NCI-H187 (cell line): ENCODE measurements around the gene SERINC5.
"Not testable (repeated sequence)": the region's sequence is repeated elsewhere in the genome, so short reads cannot be mapped to it uniquely, and the experiment has no call there.

Experiments
- DNase-seq, 2 experiments: peaks; one replicate each; lab custom pipeline; 2025; lab: John Stamatoyannopoulos, UW

Gene SERINC5

DNA sequence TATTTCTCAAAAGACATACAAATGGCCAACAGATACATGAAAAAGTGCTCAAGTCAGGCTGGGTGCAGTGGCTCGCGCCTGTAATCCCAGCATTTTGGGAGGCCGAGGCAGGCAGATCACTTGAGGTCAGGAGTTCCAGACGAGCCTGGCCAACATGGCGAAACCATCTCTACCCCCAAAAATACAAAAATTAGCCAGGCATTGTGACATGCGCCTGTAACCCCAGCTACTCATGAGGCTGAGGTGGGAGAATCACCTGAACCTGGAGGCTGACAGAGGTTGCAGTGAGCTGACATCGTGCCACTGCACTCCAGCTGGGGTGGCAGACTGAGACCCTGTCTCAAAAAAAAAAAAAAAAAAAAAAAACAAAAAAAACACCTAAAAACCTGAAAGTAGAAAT, 119.0 kb downstream of the SERINC5 start:
- DNase-seq, result not testable (repeated sequence)

DNA sequence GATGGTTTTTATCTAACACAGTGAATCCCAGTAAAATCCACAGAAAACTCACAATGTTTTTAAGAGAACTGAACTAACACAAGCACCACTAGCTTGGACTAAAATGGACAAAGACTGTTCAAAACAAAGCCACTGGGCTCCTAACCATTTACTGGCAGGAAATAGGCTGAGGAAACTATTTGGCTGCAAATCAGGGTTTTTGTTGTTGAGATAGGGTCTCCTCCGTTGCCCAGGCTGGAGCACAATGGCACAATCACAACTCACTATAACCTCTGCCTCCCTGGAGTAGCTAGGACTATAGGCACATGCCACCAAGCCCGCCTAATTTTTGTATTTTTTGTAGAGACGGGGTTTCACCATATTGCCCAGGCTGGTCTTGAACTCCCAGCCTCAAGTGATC, 121.0 kb downstream of the SERINC5 start:
- no peak for DNase-seq

DNA sequence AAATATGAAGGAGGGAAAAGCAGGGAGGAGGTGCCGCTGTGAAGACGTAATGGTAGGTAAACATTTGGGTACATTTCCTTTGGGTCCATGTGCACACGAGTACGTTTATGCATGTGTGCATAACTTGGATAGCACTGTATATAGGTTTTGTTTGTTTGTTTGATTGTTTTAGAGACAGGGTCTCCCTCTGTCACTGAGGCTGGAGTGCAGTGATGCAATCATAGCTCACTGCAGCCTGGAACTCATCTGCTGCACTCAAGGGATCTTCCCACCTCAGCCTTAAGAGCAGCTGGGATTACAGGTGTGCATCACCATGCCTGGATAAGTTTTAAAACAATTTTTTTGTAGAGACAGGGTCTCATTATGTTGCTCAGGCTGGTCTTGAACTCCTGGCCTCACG, 126.7 kb downstream of the SERINC5 start:
- DNase-seq, result no peak

DNA sequence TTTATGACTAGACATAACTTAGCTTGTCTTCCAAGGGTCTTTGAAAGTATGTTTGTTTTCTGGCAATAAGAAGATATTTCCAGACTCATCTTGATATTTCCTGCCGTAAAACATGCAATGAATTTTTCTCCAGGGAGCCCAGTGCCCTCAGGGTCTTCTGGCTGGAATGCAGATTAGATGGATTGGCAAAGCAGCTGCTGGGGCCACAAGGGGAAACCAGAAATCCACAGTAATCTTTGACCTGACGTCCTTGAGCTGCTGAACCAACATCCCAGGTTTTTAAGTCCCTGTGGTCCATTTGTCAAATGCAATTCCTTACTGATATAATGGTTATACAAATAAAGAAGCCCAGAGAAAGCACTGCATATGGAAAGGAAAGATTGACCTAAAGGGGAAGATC, 127.7 kb downstream of the SERINC5 start:
- DNase-seq, result no peak

DNA sequence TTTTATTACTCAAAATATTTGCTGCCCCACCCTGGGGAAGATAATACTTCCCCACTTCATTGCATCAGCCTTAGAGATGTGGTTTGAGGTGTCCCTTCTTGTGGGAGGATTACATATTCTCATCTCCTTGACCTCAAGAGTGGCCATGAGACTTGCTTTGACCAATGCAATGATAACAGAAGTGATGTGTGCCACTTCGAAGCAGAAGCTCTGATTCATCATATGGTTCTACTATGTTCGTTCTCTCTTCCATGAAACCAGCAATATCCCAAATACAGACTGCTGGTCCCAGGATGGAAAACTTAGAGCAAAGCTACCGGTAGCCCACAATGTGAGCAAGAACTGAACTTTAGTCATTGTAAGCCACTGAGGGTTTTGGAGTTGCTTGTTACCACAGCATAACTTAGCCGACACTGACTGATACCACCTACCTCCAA, 128.7 kb downstream of the SERINC5 start:
- no peak for DNase-seq

DNA sequence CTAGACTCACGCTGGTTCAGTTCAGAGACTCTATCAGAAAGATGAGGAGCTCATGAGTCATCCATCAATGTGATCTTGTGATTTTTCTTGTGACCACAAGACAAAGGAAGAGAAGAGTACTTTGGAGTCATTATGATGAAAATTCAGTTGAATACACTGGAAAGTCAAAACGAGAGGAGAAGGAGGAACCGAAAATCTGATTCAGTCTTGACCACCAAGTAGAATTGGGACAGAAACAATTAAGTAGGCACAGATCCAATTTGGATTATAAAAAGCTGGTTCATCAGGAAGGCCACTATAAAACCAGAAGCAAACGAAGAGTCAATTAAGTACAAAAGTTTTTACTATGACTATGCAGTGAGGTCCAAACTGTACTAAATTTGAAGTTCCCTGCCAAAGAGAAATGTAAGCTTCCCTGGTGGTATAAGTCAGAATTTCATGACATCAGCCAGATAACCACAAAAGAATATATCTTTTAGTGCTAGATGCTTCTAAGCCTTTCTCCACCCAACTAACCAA, 129.8 kb downstream of the SERINC5 start:
- no peak for DNase-seq

DNA sequence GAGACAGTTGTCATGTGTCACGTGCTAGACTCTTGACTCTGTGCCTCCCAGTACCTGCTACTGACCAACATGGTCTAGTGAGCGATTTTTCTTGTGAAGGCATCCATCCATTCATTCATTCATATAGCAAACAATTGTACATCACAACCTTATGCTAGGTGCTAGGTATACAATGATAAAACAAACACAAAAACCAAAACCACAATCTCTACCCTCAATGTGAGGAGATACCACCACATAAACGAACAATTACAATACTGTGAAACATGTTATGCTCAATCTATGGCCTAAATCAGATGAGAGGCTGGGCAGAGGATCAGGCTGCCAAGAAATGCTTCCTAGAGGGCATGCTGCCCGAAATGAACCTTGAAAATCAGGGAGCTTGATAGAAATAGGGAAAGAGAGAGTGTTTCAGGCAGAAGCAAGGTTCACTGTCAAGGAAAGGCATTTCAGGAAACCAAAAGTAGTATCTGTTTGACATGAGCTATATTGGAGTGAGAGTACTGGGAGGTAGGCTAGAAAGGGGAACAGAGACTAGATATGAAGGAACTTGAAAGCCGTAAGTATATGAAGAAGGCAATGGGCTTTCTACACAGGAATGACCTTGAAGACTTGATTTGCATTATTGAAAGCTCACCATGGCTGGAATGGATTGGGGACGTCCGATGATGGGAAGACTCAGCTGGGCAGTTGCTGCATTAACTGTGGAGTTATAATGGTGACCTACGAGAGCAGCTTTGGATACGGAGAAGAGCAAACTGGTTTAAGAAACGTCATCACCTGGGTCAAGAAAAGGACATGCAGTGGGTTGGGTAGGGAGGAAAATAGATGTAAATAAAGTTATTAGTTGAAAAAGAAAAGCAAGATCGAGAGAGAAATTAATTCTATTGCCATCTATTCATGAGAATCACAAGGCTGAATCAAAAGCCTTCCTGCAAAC, 130.6 kb downstream of the SERINC5 start:
- DNase-seq, result no peak

DNA sequence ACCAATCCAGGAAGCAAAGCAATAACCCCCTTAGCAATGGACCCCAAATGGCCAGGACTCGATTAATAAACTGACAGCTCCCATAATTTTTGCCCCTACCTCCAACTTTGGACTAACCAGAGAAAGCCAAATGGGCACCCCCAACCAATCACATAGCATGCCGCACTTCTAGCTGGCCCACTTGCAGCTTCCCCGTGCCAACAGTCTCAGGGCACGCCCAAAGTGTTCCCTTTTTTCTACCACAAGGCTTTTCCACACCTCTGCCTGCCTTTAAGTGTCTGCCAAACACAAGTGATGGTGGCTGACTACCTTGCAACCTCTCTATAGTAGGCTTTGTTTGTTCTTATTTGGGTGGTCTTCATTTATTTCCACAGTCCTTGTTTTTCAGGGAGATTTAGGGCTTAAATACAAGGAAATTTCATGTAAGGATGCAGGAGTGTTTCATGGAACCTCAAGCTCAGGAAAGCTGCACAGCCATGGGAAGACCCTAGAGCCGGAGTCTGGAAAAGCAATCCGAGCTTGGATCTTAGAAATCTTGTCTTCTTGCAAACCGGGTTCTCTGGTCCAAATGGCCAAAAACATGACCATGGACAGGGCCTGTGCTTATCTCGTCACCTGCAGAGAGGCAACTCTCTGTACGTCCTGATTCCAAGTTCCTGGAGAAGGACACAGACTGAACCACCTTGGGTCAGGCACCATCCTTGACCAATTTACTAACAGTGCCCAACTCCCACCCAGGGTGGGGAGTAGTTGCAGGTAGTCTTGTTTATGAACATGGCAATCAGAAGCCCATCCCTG, 131.5 kb downstream of the SERINC5 start:
- DNase-seq, result no peak

DNA sequence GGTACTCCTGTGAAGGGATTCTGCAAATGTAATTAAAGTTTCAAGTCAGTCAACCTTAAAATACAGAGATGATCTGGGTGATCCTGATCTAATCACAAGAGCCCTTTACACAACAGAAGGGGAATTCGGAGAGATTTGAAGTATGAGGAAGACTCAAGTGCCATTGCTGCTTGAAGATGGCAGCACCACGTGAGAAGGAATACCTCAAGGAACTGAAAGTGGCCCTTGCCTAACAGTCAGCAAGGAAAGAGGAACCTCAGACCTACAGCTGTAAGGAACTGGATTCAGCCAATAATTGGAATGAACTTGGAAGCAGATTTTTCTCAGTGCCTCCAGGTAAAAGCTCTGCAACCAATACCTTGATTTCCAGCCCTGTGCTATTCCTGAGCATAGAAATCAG, 133.3 kb downstream of the SERINC5 start:
- no peak for DNase-seq

DNA sequence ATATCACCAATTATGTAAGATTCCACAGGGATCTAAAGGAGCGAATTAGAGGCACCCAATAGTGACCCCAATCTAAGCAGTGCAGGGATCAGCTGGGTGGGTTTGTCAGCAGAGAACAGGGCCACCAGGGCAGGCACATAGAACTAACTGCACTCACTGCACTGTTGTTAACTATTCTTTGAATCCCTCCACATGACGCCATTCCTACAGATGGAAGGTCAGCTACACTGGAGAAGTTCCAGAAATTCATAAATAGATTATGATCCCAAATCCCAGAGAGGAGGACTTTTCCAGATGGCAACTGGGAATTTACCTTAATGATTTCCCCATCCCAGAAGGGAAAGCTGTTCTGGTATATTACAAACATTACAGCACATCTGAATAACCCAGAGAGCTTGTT, 136.5 kb downstream of the SERINC5 start:
- DNase-seq, result no peak

DNA sequence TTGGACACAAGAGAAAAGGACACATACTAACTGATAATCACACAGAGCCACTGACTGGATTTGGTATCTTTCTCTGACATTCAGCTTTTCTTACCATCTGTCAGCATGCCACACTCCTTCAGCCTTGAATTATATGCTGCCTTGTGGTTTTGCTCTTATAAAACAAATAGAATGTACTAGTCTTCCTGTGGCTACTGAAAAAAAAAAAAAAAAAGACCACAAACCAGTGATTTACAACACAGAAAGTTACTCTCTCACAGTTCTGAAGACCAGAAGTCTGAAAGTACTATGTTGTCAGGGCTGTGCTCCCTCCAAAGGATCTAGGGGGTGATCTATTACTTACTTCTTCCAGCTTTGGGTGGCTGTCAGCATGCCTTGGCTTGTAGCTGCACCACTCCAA, 138.4 kb downstream of the SERINC5 start:
- DNase-seq, result no peak

DNA sequence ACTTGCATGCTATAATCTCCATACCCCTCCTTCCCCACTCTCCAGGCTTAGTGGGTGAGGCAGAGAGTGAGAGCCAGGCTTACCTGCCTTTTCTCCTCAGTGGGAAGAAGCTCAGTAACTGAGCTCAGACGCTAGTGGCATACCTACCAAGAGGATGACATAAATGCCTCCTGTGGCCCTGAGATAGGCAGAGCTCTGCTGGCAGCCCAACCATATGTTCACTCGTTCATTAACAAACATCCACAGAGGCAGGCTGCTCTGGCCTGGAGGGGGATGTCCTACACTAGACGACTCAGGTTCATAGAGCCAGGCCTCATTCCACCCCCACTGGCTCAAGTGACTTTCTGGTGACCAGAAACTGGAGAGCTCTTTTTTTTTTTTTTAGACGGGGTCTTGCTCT, 139.4 kb downstream of the SERINC5 start:
- no peak for DNase-seq

DNA sequence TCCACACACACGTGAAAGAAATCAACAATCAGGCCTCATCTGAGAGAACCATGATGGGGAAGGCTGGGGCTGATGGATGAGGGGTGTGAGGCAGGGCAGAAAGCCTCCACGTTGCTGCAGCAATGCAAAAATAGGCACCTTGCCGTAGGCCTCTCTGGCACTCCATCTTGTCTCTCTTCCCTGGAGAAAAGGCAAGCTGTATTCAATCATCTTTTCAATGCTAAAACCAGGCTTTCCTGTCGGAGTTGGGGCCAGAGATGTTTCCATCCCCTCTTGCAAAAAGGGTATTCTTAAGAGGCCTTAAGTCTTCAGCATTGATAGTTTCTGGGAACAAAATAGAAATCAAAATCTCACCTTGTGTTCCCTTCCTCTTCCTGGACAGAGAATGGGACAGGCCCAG, 139.8 kb downstream of the SERINC5 start:
- no peak for DNase-seq

DNA sequence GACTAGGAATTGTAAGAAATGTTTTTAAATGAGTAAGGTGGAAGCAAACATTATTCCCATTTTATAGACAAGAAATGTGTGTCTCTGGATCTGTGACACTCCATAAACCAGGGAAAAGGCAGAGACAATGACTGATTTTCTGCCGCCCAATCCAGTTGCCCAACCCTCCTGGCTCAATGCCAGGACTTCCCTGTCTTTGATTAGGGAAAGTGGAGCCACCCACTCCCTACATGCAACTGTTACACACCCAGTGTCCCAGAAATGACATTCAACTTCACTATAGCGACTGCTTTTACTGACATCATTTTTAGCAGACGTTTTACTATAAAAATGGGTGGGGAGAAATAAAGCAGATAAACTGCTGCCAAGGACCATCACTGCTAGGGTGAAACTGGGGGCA, 141.0 kb downstream of the SERINC5 start:
- DNase-seq, result no peak

DNA sequence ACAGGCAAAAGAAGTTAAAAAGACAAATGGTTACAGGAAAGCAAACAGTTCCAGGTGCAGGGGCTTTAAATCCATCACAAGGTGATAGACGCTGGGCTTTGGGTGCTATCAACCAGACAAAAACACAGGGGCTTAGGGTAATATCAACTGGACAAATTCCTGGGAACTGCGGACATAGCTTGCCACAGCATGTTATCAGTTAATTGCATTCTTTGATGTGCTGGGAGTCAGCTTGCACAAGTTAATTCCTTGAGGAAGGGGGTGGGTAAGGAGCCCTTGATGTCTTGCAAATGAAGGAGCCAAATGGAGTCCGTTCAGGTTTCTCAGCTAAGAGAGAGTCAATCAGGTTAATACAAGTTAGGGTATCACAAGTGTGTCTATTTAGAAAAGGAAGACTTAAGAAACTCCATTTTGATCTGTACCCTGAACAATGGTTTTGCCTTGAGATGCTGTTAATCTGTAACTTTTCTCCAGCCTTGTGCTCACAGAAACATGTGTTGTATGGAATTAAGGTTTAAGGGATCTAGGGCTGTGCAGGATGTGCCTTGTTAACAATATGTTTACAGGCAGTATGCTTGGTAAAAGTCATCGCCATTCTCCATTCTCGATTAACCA, 144.4 kb downstream of the SERINC5 start:
- DNase-seq, result not testable (repeated sequence)

DNA sequence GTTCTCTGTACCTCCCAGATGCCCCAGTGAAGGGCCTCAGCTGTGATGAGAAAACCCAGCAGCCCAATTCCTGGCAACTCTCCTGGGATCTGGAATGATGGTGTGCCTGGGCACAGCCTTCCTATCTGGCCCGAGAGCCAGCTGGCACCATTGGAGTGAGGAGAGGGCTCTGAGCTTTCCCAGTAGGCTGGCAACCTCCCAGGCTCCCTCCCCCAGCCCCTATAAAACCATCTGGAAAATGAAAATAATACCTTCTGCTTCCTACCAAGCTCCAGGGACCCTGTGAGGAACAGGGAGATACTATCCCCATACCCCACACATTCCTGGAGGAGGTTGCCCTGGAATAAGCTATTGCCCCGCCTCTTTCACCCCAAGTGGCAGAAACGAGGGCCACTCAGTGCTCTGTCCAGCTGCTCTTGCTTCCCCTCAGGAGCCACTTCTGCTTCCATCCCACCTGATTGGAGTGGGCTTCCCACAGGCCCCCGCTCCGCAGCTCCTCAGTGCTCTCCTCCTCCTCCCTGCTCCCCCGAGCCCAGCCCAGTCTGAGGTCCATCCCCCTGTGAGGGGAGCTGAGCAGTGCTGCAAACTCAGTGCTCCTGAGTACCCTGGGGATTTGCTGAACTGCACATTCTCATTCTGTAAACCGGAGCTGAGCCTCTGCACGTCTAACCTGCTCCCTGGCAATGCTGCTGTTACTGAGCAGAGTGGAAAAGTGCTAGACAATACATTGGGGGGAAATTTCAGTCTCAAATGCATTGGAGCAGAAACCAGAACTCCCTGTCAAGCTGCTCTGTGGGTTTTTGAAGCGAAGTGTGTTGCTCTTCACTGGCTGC, 146.0 kb downstream of the SERINC5 start:
- no peak for DNase-seq

DNA sequence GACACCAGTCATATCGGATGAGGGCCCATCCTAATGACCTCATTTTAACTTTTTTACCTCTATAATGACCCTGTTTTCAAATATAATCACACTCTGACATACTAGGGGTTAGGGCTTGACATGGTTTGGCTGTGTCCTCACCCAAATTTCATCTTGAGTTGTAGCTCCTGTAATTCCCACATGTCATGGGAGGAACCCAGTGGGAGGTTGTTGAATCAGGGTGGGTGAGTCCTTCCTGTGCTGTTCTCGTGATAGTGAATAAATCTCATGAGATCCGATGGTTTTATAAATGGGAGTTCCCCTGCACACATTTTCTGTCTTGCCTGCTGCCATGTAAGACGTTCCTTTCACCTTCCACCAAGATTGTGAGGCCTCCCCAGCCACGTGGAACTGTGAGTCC, 148.9 kb downstream of the SERINC5 start:
- DNase-seq, result no peak

DNA sequence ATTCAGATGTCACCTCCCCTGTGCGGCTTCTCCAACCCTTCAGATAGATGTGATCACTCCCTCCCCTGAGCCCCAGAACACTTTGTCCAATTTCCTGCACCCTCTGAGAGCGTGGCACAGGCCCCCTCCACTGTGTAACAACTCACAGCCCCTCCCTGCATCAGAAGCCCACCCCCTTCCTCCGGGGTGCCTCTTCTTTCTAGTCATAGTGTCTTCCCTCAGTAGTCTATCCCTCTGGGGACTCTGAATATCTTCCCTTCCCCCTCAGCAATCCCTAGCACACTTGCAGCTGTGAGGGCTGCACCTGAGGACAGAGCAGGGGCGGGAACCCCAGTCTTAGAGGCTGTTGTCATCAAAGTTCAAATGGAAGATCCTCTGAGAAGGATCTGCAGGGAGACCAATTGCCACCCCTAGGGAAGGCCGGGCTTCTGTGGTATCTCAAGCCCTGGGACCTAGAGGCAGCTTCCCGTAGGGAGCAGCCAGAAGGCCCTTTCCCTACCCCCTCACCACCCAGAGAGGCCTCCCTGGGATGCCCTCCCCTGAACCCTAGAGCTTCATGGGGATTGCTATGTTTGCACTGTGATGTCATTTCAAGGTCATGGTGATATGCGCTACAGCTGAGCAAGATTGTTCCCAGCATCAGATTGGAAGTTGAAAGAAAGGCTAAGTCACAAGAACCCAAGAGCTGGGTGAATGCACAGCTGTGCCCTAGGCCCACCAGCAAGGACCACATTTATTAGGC, 150.0 kb downstream of the SERINC5 start:
- no peak for DNase-seq

DNA sequence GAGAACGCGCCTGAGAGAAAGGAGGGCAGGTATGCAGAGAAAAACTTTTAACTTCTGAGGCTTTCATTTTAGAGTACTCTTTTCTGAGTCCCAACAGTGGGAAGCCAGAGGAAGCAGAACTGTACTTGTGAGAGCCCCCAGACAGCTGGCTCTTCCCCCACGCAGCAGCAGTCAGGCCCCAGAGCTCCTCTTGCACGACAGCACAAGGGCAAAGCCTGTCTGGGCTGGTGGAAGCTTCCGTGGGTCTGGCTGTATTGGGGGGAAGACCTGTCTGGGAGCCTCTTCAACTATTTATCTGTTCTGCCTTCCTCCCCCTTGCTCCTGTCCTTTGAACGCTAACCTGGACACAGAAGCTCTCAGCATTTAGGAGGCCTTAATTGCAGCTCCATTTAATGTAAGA, 152.5 kb downstream of the SERINC5 start:
- no peak for DNase-seq

DNA sequence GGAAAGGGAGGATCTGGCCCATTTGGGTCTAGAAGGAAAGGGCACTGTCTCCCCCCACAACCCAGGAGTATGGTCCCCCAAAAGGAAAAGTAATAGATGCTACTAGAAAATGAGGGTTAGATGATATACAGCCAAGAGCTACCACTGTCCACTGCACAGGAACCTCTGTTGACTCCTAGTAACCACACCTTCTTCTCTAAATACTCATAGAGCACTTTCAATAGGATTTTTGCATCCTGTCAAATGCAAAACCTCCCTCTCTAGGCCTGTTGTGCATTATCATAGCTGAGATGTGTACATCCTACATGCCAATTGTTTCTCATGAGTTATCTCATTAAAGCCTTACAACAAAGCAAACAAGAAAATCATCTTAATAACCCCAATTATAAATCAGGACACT, 153.9 kb downstream of the SERINC5 start:
- no peak for DNase-seq

DNA sequence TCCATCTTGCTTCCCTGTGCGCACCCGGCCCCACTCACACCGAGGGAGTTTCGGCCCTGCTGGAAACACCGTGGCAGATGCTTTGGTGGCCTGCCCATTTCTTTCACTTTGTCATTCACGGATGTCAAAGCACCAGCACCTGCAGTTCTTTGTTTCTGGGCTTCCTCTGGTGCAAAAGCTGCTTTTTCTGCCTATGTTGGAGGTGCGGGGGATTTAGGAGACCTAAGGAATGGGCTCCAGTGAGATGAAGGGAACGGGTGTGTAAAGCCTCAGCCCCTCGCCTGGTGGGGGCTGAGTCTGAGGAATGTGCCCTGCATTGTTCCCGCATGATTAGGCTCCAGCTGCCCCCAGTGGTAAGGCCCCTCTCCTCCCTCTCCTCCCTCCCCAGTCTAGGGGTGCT, 158.4 kb downstream of the SERINC5 start:
- DNase-seq, result no peak
